ENCODE measurements around the gene ELP4.

GRCh38 chr11:31819621-31820437, 310.3 kb downstream of the ELP4 start:
- TF ChIP-seq EZH2 (IDR thresholded peaks at IDR 0.05) (no peak), POLR2AphosphoS5 (IDR thresholded peaks at IDR 0.05; ENCODE audit: borderline replicate concordance, low read depth, low read length) (no peak)
